IgD-negative memory B cell (primary cell): ENCODE data around the gene ACER2. TPM values are rescaled to one million over a fixed set of nuclear protein-coding genes. Genes with fewer than 3 reads are reported as not detected.

Source experiments
- H3K27ac Mint-ChIP-seq, 3 donors: one replicate each; pipeline ENCODE4 v1.8.0; 2020 to 2022; ENCODE audit warnings: mild to moderate bottlenecking in 3 of 3, mixed read lengths in 3 of 3, moderate library complexity in 1 of 3
- H3K27me3 Mint-ChIP-seq: one replicate; pipeline ENCODE4 v1.8.0; 2021; ENCODE audit warnings: mixed read lengths
- H3K36me3 Mint-ChIP-seq: one replicate; pipeline ENCODE4 v1.8.0; 2020; ENCODE audit warnings: mild to moderate bottlenecking, mixed read lengths
- H3K4me1 Mint-ChIP-seq, 3 donors: one replicate each; pipeline ENCODE4 v1.8.0; 2020 to 2022; ENCODE audit warnings: mixed read lengths in 3 of 3, mild to moderate bottlenecking in 1 of 3
- H3K4me3 Mint-ChIP-seq, 4 donors: one replicate each; pipeline ENCODE4 v1.8.0; 2020 to 2022; ENCODE audit warnings: mild to moderate bottlenecking in 4 of 4, mixed read lengths in 4 of 4, moderate library complexity in 3 of 4
- H3K9me3 Mint-ChIP-seq, 3 donors: one replicate each; pipeline ENCODE4 v1.8.0; 2020 to 2021; ENCODE audit warnings: mixed read lengths in 3 of 3, mild to moderate bottlenecking in 1 of 3
- polyA plus RNA-seq: library from polyadenylated mRNA; unstranded; fragments of 300-500 nt; fragmentation: Illumina TruSeq; gene quantifications from one replicate; pipeline ENCODE4 v1.2.3, GENCODE V29; 2021

Gene ACER2
- polyA plus RNA-seq, 1 donor from 2014 or later, result 0.85 TPM

- Mint-ChIP-seq H3K36me3 (peaks cover 2% of the 10 kb centered on the region), H3K27ac (no peak overlapping the region)
Observed at GRCh38 chr9:19456426-19456825, 47.6 kb downstream of the ACER2 start.

GRCh38 chr9:19456996-19457692 is 48.3 kb downstream of the ACER2 start:
- no peaks in the 10 kb centered on the region for H3K9me3 Mint-ChIP-seq
- H3K27me3 Mint-ChIP-seq, result no peaks in the 10 kb centered on the region
- peaks cover 11 to 21% (median 12%) of the 10 kb centered on the region in 3 donors for H3K4me1 Mint-ChIP-seq
- peak overlapping the region in 2 of 4 donors; percentile 15 to 30 for H3K4me3 Mint-ChIP-seq
- peaks cover 2% of the 10 kb centered on the region for H3K36me3 Mint-ChIP-seq
- no peak overlapping the region for H3K27ac Mint-ChIP-seq

More at GRCh38 chr9:19456426-19456825, 47.6 kb downstream of the ACER2 start:
- peaks cover 19 to 28% (median 19%) of the 10 kb centered on the region in 3 donors for H3K4me1 Mint-ChIP-seq
- H3K9me3 Mint-ChIP-seq, result no peaks in the 10 kb centered on the region
- no peaks in the 10 kb centered on the region for H3K27me3 Mint-ChIP-seq
- no peak overlapping the region for H3K4me3 Mint-ChIP-seq

- Mint-ChIP-seq H3K36me3 (peaks cover 2% of the 10 kb centered on the region), H3K27me3 (no peaks in the 10 kb centered on the region), H3K27ac (no peak overlapping the region), H3K4me1 (peaks cover 10 to 20% (median 11%) of the 10 kb centered on the region in 3 donors), H3K4me3 (peak overlapping the region in 2 of 4 donors; percentile 15 to 30), H3K9me3 (no peaks in the 10 kb centered on the region)
Observed at GRCh38 chr9:19457693-19458009, 48.8 kb downstream of the ACER2 start.

GRCh38 chr9:19460243-19460642 is 51.4 kb downstream of the ACER2 start:
- Mint-ChIP-seq H3K4me1 (peaks cover 7 to 15% (median 8%) of the 10 kb centered on the region in 3 donors), H3K36me3 (no peaks in the 10 kb centered on the region), H3K27ac (peak overlapping the region in 1 of 3 donors; percentile 16), H3K27me3 (peaks cover 1% of the 10 kb centered on the region), H3K4me3 (no peak overlapping the region), H3K9me3 (no peaks in the 10 kb centered on the region)

GRCh38 chr9:19461135-19461534 is 52.3 kb downstream of the ACER2 start:
- H3K27me3 Mint-ChIP-seq, result peaks cover 1% of the 10 kb centered on the region
- H3K27ac Mint-ChIP-seq, result no peak overlapping the region
- H3K36me3 Mint-ChIP-seq, result no peaks in the 10 kb centered on the region
- no peaks in the 10 kb centered on the region for H3K9me3 Mint-ChIP-seq
- H3K4me3 Mint-ChIP-seq, result no peak overlapping the region
- peaks cover 8 to 16% (median 8%) of the 10 kb centered on the region in 3 donors for H3K4me1 Mint-ChIP-seq

- Mint-ChIP-seq H3K4me3 (peak overlapping the region; percentile 88 to 96 (median 93)), H3K27ac (peak overlapping the region in 1 of 3 donors; percentile 39), H3K9me3 (no peaks in the 10 kb centered on the region), H3K36me3 (no peaks in the 10 kb centered on the region), H3K4me1 (peaks cover 4 to 10% (median 8%) of the 10 kb centered on the region in 3 donors), H3K27me3 (peaks cover 1% of the 10 kb centered on the region)
Observed at GRCh38 chr9:19464061-19464763, 55.4 kb downstream of the ACER2 start.

- peaks cover 1% of the 10 kb centered on the region for H3K27me3 Mint-ChIP-seq
- H3K4me1 Mint-ChIP-seq, result peaks cover 4 to 10% (median 8%) of the 10 kb centered on the region in 3 donors
- H3K27ac Mint-ChIP-seq, result no peak overlapping the region
- H3K4me3 Mint-ChIP-seq, result peak overlapping the region; percentile 88 to 96 (median 93)
- H3K36me3 Mint-ChIP-seq, result no peaks in the 10 kb centered on the region
- no peaks in the 10 kb centered on the region for H3K9me3 Mint-ChIP-seq
Observed at GRCh38 chr9:19464764-19465585, 56.2 kb downstream of the ACER2 start.

- Mint-ChIP-seq H3K9me3 (no peaks in the 10 kb centered on the region), H3K27me3 (peaks cover 1% of the 10 kb centered on the region), H3K36me3 (no peaks in the 10 kb centered on the region), H3K4me1 (peaks cover 4 to 10% (median 8%) of the 10 kb centered on the region in 3 donors), H3K27ac (no peak overlapping the region), H3K4me3 (no peak overlapping the region)
Observed at GRCh38 chr9:19465586-19466279, 56.9 kb downstream of the ACER2 start.

- Mint-ChIP-seq H3K27me3 (peaks cover 1% of the 10 kb centered on the region), H3K4me1 (peaks cover 4 to 10% (median 8%) of the 10 kb centered on the region in 3 donors), H3K4me3 (no peak overlapping the region), H3K27ac (no peak overlapping the region), H3K9me3 (no peaks in the 10 kb centered on the region), H3K36me3 (no peaks in the 10 kb centered on the region)
Observed at GRCh38 chr9:19466280-19466639, 57.5 kb downstream of the ACER2 start.

- Mint-ChIP-seq H3K4me3 (no peak overlapping the region), H3K27me3 (peaks cover 1% of the 10 kb centered on the region), H3K36me3 (no peaks in the 10 kb centered on the region), H3K9me3 (no peaks in the 10 kb centered on the region), H3K27ac (no peak overlapping the region), H3K4me1 (peaks cover 6 to 16% (median 16%) of the 10 kb centered on the region in 3 donors)
Observed at GRCh38 chr9:19469271-19469670, 60.5 kb downstream of the ACER2 start.

GRCh38 chr9:19470567-19470966 is 61.8 kb downstream of the ACER2 start:
- Mint-ChIP-seq H3K4me3 (peak overlapping the region in 1 of 4 donors; percentile 33), H3K9me3 (no peaks in the 10 kb centered on the region), H3K4me1 (peaks cover 4 to 11% (median 9%) of the 10 kb centered on the region in 3 donors), H3K36me3 (no peaks in the 10 kb centered on the region), H3K27me3 (no peaks in the 10 kb centered on the region), H3K27ac (no peak overlapping the region)

GRCh38 chr9:19470981-19471650 is 62.3 kb downstream of the ACER2 start:
- Mint-ChIP-seq H3K4me1 (peaks cover 4 to 11% (median 9%) of the 10 kb centered on the region in 3 donors), H3K27ac (no peak overlapping the region), H3K36me3 (no peaks in the 10 kb centered on the region), H3K27me3 (no peaks in the 10 kb centered on the region), H3K9me3 (no peaks in the 10 kb centered on the region), H3K4me3 (peak overlapping the region in 1 of 4 donors; percentile 33)

GRCh38 chr9:19471737-19472648 is 63.2 kb downstream of the ACER2 start:
- Mint-ChIP-seq H3K4me3 (peak overlapping the region in 3 of 4 donors; percentile 57 to 89 (median 88)), H3K9me3 (no peaks in the 10 kb centered on the region), H3K4me1 (peaks cover 4 to 11% (median 9%) of the 10 kb centered on the region in 3 donors), H3K36me3 (no peaks in the 10 kb centered on the region), H3K27me3 (no peaks in the 10 kb centered on the region), H3K27ac (no peak overlapping the region)
